OCI-LY7 (cell line): ENCODE results near the gene SELENOI.

Experiments used
- EZH2phosphoT487 ChIP-seq: fragments of 200-600 bp; sonication (generic); IDR thresholded peaks from 2 replicates; pipeline ENCODE4 v1.6.1; 2018; ENCODE audit warnings: low read depth, borderline replicate concordance, mild to moderate bottlenecking, mixed run types, antibody characterized with exemption, low read length, moderate library complexity, mixed read lengths
- TF ChIP-seq, protein P1 (sequence below): fragments of 200-600 bp; sonication (generic); conservative IDR thresholded peaks from 2 replicates; pipeline ENCODE4 v1.5.1; 2014; ENCODE audit warnings: mild to moderate bottlenecking, antibody characterized with exemption, low read length, moderate library complexity, mixed read lengths

DNA sequence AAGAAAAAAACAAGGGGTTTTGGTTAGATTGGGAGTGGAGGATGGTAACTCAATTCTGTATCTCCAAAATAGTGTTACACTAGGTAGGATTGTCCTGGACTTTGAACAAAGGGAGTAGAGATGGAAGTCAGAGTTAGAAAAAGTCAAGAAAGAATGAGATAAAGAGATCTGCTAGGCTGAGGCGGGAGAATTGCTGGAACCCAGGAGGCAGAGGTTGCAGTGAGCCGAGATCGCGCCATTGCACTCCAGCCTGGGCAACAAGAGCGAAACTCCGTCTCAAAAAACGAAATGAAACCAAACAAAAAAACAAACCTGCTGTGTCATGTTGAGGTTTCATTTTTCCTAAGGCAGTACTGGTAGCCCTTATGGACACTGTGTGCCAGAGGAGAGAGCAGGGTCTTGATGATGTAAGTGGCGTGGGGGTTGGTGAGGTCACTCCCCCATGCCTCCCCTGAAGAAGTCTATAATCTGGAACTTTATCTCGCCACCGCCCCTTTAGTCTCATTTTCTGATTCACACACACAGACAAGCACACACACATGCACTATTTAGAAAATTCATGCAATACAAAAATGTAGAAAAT lies 66.2 kb downstream of the SELENOI start:
- TF ChIP-seq, protein P1, sequence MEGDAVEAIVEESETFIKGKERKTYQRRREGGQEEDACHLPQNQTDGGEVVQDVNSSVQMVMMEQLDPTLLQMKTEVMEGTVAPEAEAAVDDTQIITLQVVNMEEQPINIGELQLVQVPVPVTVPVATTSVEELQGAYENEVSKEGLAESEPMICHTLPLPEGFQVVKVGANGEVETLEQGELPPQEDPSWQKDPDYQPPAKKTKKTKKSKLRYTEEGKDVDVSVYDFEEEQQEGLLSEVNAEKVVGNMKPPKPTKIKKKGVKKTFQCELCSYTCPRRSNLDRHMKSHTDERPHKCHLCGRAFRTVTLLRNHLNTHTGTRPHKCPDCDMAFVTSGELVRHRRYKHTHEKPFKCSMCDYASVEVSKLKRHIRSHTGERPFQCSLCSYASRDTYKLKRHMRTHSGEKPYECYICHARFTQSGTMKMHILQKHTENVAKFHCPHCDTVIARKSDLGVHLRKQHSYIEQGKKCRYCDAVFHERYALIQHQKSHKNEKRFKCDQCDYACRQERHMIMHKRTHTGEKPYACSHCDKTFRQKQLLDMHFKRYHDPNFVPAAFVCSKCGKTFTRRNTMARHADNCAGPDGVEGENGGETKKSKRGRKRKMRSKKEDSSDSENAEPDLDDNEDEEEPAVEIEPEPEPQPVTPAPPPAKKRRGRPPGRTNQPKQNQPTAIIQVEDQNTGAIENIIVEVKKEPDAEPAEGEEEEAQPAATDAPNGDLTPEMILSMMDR: no peak
- no peak for TF ChIP-seq EZH2phosphoT487
